ENCODE results near the gene CDCA3.
A peak's percentile ranks its signal among the peaks of the same experiment; 100 is the strongest.
"Not testable (repeated sequence)": the region's sequence is repeated elsewhere in the genome, so short reads cannot be mapped to it uniquely, and the experiment has no call there.

The CDCA3 gene

GRCh38 chr12:6869049-6870021 lies 18.2 kb upstream of the CDCA3 start:
- no peak for DNase-seq (ENCODE audit: low read depth)
- peak overlapping the region; percentile 74 for H3K4me3 ChIP-seq (ENCODE audit: low read depth, low read length)

DNA sequence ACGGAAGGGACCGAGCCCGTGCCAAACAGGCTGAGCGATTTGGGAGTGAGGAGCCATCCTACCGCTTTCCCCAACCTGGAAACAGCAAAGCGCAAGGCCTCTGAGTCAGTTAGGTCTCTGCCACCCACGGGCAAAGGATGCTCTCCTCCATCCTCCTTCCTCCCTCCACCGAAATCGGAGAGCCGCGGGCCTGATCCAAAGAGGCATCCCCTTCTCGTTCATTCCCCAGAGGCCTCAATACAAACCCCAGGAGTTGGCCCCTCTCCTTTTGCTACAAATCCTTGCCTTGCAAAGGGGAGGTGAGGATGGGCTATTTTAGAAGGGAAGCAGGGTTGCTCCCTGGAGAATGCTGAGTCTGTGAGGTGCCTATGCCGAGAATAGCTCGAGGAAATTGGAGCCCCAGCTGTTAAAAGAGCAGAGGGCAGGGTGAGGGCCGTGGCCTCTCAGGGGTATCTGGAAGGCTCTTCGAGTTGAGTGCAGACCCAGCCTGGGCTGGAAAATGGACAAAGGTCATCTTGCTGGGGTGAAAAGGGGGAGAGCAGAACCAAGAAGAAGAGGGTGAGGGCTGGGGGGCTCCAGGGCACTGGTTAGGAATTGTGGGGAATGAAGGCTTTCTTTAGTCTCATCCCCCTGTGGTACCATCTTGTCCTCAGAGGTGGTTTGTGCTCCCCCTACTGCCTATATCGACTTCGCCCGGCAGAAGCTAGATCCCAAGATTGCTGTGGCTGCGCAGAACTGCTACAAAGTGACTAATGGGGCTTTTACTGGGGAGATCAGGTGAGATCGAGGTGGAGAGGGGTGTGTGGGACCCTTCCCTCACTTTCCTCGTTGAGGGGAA lies 17.3 kb upstream of the CDCA3 start:
- DNase-seq (ENCODE audit: low read depth) = no peak

More at GRCh38 chr12:6869049-6870021, 18.2 kb upstream of the CDCA3 start:
- TF ChIP-seq, protein P1, sequence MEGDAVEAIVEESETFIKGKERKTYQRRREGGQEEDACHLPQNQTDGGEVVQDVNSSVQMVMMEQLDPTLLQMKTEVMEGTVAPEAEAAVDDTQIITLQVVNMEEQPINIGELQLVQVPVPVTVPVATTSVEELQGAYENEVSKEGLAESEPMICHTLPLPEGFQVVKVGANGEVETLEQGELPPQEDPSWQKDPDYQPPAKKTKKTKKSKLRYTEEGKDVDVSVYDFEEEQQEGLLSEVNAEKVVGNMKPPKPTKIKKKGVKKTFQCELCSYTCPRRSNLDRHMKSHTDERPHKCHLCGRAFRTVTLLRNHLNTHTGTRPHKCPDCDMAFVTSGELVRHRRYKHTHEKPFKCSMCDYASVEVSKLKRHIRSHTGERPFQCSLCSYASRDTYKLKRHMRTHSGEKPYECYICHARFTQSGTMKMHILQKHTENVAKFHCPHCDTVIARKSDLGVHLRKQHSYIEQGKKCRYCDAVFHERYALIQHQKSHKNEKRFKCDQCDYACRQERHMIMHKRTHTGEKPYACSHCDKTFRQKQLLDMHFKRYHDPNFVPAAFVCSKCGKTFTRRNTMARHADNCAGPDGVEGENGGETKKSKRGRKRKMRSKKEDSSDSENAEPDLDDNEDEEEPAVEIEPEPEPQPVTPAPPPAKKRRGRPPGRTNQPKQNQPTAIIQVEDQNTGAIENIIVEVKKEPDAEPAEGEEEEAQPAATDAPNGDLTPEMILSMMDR (IDR thresholded peaks at IDR 0.05; ENCODE audit: low read depth, low read length, missing control alignments) = peak; percentile 95

DNA sequence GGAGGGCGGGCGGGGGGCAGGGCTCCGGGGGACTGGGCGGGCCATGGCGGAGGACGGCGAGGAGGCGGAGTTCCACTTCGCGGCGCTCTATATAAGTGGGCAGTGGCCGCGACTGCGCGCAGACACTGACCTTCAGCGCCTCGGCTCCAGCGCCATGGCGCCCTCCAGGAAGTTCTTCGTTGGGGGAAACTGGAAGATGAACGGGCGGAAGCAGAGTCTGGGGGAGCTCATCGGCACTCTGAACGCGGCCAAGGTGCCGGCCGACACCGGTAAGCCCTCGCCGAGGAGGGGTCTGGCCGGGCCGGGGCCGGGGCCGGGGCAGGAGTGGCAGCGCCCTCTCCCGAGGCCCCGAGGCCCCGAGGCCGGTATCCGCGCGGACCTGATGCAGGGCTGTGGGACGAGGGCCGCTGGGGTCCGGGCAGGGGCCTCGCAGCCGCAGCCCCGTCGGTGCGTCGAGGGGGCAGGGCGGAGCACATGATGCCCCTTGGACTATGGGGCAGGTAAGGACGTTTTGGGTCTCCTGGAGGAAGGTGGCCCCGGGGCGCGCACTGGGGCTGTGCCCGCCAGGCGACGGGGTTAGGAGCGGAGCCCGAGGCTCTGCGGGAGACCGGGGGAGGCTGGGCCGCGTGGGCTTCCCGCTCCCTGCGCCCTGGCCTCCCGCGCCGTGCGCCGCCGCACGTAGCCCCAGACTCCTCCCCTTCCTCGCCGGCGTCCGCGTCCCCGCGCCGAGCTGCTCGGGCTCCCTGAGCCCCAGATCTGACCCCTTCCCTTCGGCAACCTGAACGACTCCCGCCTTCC lies 16.5 kb upstream of the CDCA3 start, which contains the start of gene TPI1:
TPI1 (plus strand) TSS at position 119 of the 798 bp plus-strand sequence; CDS start at position 155, 36 bp downstream.
- TF ChIP-seq, protein P1 (IDR thresholded peaks at IDR 0.05; ENCODE audit: low read depth, low read length, missing control alignments) = no peak
- no peak for DNase-seq (ENCODE audit: low read depth)
- peak within 1 kb of the TSS; percentile 74 for H3K4me3 ChIP-seq (ENCODE audit: low read depth, low read length)

More for the DNA sequence above, 17.3 kb upstream of the CDCA3 start:
- TF ChIP-seq, protein P1 (IDR thresholded peaks at IDR 0.05; ENCODE audit: low read depth, low read length, missing control alignments) = peak; percentile 34
- peak overlapping the region; percentile 74 for H3K4me3 ChIP-seq (ENCODE audit: low read depth, low read length)

DNA sequence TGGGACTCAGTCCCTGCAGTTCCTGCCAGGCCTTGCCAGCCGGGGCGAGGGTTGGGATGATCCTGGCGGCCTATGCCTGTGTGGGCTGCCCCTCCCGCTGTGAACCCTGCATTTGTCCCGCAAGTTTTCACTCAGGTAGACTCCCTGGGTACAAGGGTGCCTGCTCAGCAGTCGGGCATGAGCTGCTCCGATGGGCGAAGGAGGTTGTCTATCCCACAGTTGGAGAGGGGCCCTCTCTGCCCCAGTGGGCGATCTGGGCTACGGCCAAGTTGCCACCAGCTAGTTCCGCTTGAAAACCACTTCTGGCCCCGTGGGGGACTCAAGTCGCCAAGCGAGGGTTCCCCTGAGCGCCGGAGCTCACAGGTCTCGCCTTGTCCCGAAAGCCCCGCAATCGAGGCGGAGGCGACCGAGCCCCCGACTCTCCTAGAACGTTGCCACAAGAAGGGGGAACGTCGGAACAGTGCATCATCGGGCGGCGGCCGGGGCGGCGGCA lies 15.9 kb upstream of the CDCA3 start:
- TF ChIP-seq, protein P1 (IDR thresholded peaks at IDR 0.05; ENCODE audit: low read depth, low read length, missing control alignments) = no peak
- no peak for DNase-seq (ENCODE audit: low read depth)
- H3K4me3 ChIP-seq (ENCODE audit: low read depth, low read length) = peak overlapping the region; percentile 74

GRCh38 chr12:6866163-6866919 lies 15.3 kb upstream of the CDCA3 start:
- peak overlapping the region; percentile 74; the same call in 1 of the 2 replicates for H3K4me3 ChIP-seq (ENCODE audit: low read depth, low read length)
- TF ChIP-seq, protein P1 (IDR thresholded peaks at IDR 0.05; ENCODE audit: low read depth, low read length, missing control alignments) = no peak
- DNase-seq (ENCODE audit: low read depth) = no peak

DNA sequence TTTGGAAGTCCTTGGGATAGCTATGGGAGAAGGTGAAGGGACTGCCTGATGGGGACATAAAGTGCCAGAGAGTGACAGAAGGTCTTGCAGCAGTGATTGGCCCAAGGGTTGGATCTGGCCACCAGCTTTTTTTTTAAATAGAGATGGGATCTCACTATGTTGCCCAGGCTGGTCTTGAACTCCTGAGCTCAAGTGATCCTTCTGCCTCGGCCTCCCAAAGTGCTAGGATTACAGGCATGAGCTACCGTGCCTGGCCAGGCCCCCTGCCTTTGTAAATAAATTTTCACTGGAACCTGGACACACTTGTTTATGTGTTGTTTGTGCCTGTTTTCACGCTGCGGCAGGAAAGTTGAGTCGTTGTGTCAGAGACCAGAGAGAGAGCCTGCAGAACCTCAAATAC lies 14.2 kb upstream of the CDCA3 start:
- H3K4me3 ChIP-seq (ENCODE audit: low read depth, low read length); DNase-seq (ENCODE audit: low read depth): not testable (repeated sequence)

Measured in GM12864 (cell line).